Smooth muscle cell of bladder (primary cell): ENCODE results near the gene MFN1. TPM values are rescaled to one million over a fixed set of nuclear protein-coding genes. Genes with fewer than 3 reads are reported as not detected.

Experiments
- total RNA-seq: library from RNA; depleted of rRNA; stranded (reverse); fragments of >200 nt; gene quantifications from 2 replicates; pipeline ENCODE4 v1.2.3, GENCODE V29; 2014

Gene MFN1
- 41.1 and 48.9 TPM in 2 replicates for total RNA-seq

DNA sequence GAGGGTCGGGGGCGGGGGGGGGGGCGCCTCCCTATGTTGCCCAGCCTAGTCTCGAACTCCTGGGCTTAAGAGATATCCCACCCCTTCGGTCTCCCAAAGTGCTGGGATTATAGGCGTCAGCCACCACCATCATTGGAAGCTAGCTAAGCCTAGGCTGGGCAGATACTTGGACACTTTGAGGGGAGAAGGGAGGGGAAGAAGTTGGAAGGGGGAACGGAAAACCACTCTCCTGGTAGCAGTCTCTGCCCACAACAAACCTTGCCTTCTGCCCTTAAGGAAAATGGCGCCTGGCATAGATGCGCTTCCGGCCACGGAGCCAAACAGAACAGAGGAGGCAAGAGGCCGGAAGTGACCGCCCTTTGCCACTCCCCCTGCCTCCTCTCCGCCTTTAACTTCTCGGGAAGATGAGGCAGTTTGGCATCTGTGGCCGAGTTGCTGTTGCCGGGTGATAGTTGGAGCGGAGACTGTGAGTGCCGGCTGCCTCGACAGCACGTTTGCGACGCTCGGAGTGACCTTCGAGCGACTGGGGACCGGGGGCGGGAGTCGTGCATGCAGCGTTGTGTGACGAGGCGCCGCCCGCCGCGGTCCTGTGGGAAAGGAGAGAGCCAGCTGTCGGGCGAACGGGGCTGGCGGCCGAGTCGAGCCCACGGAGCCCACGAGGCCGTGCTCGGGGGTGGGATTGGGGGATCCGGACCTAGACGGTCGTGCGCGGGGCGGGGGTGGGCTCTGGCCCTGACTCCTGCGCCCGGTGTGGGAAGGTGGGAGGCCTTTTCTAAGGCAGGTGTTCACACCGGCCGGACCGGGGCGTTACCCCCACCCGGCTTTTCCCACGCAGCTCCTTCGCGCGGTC lies at the start of gene MFN1:
TSS of gene MFN1 (plus strand) at position 365 of the 850 bp plus-strand sequence. CDS start 1,143 bp downstream, outside the sequence.

GRCh38 chr3:179322286-179323196 lies 25.0 kb upstream of the MFN1 start, which contains the start of gene ZNF639:
Gene ZNF639, plus strand, starts transcription at chr3:179323031. Its CDS starts 5,263 bp downstream, at chr3:179328294.

Other genes with a start within 250 kb of the MFN1 start
- gene PIK3CA, start 199.4 kb upstream of the MFN1 start, total RNA-seq = 25.6 and 26.0 TPM in 2 replicates
- 0.71 and 1.1 TPM in 2 replicates for gene KCNMB3, start 96.6 kb upstream of the MFN1 start, total RNA-seq
- 35.4 and 37.0 TPM in 2 replicates for gene ZNF639, start 24.7 kb upstream of the MFN1 start, total RNA-seq
- 51.2 and 52.0 TPM in 2 replicates for gene GNB4, start 103.8 kb downstream of the MFN1 start, total RNA-seq
- gene ACTL6A, start 215.2 kb downstream of the MFN1 start, total RNA-seq = 36.7 and 40.4 TPM in 2 replicates